Measurements from ENCODE around the gene PFKL.

The PFKL gene

GRCh38 chr21:44299458-44300261, at the start of gene PFKL:
TSS of gene PFKL (plus strand) at chr21:44300053. CDS start at chr21:44300106, 53 bp downstream.
- no peak for DNase-seq

GRCh38 chr21:44253832-44254710, 45.8 kb upstream of the PFKL start:
- DNase-seq: no peak

DNA sequence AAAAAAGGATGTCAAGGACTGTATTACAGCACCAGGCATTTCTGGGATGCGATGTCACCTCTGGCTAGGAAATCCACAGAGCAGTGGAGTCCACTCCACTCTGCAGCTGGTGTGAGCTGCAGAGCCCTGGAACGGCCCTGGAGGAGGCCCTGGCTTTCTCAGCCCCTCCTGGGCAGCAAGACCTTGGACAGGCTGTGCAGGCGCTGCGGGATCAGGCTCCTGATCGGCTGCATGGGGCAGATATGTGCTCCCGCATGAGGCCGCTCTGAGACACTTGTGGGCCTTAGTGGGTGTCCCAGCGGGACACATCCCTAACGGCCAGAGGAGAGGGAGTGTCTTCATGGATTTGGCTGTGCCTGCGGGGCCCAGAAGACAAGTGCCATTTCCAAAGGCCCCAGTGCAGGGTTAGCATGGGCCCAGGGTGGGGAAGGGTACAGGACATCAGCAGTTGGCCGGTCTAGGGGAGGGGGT, 44.3 kb upstream of the PFKL start:
- no peak for DNase-seq

DNA sequence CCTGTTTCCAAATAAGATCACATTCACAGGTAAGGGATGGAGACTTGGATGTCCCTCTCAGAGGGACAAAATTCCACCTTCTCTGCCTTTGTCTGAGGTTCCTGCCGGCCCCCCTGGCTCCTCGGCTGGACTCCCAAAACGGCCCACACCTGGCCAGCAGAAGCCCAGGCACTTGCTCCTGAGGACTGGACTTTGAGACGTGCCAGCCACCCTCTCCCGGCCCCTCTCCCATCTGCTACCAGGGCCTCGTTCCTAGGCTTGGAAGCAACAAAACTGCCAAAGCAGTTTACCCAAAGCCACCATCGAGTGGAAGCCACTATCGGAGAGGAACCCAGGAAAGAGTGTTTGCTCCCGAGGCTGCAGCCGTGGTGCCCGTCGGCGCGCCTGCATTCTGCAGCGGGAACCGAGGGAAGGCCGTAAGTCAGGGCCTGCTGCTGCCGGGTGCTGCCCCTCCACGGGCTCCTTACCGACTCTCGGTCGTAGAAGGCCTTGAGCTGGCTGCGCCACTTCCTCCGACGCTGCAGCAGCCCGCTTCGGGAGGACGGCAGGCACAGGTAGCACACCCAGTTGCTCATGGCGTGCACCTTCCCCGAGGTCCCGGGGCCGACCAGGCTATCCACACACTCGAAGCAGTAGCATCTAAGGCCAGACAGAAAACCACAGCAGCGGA, 41.7 kb upstream of the PFKL start:
- no peak for DNase-seq

DNA sequence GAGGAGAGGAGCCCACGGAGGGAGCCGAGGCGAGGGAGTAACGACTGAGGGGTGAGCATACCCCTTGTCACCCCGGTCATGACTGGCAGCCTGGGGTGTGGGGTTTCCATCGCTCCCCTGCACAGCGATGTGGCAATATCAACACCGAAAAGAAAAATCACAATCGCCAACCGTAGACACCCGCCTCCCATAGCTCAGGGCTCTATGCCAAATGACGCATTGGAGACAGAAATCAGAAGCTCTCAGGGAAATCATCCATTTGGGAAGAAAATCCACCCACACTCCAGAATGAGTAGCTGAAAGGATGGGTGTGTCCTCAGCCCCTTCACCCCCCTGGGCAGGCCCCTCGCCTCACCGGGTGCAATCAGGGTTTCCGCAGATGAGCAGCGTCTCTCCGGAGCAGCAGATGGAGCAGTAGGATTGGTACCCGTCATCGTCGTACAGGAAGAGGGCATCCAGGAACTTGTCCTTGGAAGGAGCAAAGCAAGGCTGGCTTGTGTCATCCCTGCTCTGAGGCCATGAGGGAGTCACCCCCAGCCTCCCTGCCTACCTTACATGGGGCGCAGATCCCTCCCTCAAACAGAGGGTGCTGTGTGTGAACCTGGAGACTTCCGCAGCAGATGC, 40.7 kb upstream of the PFKL start:
- no peak for DNase-seq

DNA sequence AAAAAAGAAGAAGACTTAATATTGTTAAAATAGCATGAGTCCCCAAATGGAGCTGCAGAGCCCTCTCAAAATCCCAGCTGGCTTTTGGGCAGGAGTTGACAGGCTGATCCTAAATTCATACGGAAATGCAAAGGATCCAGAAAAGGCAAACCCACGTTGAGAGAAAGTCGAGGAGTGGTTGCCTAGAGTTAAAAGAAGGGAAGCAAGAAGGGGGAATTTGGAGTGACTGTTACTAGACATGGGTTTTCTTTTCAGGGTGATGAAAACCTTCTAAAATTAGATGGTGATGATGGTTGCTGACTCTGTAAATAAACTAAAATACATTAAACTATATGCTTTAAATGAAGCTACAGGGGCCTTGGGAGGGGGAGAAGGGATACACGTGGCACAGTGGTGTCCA, 39.8 kb upstream of the PFKL start:
- DNase-seq: no peak

DNA sequence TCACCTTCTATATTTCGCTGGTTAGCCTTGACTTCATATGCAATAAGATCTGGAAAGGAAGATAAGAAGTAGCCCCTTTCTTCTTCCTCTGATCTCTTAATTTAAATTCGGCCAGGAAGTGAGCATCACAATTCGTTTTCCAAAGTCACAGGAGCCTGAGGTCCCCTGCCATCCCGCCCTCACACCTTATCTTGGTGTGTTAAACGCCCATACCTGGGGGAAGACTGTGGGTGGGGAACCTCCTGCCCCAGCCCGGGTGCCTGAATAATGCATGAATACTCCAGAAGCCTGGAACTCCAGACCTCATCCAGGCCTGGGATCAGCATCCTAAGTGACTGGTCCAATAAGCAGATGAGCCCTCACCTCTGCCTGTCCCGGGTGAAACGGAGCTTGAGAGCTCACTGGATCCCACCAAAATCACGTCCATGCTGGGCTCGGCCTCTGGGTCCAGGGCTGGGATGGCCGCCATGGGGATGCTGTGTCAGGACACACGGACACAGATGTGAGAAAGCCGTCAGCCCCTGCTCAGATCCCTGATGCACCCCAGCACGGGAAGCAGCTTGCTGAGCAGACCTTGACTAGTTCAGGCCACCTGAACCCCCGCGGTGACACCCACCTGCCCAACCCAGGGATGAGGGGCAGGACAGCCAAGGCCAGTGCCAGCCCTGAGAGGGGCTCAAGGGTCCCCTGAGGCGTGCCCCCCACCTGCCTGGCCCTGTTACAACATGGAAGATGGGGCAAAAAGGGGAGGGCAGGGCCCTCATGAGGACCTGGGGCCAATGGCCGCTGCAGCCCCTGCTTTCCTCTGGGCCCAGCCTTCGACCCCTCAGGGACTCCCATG, 38.8 kb upstream of the PFKL start:
- DNase-seq: no peak

GRCh38 chr21:44261675-44262295, 38.1 kb upstream of the PFKL start, which contains the start of gene DNMT3L:
TSS of gene DNMT3L (minus strand) at chr21:44261897. CDS start at chr21:44261259, 638 bp downstream.
- DNase-seq: no peak

- DNase-seq: no peak
Measured at GRCh38 chr21:44262338-44263056, 37.4 kb upstream of the PFKL start.

DNA sequence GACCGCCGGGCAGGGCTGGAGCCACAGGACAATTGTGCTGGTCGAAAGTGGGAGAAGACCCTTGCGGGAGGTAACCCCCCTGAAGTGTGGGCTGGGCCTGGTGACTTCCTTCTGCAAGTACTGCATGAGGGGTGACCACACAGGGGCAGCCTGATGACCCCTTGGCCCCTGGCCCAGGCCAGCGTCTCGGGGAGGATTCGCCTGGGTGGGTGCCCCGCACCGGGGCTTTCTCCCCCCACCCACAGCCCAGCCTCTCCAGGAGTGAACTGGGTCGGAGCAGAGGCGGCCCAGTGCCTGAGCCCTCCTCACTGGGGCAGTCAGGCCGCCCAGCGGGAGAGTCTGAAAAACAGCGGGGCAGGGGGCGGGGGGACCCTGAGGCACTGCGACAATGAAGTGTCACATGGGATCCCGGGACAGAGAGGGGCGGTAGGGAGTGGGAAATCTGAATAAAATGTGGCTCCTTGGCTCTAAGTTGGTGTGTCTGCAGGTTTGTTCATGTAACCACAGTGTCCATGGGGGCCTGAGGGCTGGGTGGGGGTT, 36.6 kb upstream of the PFKL start:
- no peak for DNase-seq

DNA sequence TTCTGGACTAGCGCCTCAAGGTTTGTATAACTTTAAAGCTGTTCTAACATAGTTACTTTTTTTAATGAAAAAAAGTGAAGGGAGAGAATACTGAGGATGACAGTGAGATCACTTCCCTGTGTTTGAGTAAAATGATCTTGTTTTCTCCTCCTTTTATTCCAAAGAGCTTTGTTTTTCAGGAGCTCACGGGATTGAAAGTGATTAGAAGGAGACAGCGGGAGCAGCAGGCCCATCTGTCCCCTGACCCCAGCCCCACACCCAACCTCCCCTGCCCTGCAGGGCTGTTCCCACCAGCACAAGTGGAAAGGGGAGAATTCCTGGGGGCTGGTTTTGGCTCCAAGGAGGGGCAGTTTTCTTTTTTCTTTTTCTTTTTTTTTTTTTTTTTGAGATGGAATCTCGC, 36.1 kb upstream of the PFKL start:
- DNase-seq: no peak

DNA sequence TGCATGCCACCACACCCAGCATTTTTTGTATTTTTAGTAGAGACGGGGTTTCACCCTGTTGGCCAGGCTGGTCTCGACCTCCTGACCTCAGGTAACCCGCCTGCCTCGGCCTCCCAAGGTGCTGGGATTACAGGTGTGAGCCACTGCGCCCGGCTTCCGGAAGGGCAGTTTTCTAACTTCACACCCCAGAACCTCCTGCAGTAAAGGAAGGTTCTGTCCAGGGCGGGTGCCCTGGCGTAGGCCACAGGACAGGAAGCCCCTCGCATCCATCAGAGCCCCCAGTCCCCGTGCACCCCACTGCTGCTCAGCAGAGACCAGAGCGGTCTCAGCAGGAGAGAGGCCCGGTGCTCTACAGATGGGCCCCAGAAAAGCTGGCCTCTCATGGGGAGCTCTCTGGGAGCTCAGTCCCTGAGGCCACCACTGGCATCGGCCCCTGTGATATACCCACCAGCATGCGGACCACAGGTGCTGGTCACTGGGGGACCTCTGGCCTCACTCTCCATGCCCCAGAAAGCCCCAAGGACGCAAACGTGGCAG, 34.1 kb upstream of the PFKL start:
- no peak for DNase-seq

DNA sequence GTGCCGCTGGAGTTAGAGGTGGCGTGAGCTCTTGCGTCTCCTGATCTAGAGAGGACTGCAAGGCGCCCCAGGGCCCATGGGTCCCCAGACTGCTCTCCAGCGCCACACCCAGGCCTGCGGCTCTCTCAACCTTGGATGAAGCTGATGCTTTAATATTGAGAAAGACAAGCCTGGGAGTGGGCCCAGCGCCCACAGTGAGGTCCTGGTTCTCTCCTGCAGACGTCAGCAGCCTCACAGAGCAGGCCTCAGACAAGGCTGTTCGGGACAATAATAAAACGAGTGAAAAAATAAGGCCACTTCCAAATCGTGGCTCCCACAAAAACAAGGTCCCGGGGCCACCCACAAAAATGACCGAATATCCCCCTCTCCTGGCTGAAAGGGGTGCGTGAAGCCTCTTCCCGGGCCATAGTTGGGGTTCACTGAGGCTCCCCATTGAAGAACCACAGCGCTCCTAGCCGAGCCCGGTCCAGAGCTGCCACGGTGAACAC, 32.2 kb upstream of the PFKL start:
- no peak for DNase-seq

DNA sequence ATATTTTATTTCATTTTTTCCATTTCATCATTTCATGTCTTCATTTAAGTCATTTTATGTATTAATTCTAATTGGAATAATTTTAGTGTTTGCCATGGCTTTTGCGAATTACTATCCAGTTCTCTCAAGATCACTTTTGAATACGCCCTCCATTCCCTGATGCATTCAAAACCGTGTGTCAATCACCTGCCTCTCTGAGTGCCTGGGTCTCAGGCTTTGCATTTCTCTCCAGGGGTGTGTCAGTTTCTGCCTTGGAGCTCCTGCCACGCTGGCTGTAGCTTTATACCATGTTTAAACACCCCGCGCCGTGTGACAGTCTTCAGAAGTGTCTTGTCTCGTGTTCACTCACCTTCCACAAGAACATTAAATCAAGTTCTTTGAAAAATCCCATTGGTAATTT, 30.8 kb upstream of the PFKL start:
- DNase-seq: no peak

GRCh38 chr21:44271558-44272283, 28.1 kb upstream of the PFKL start:
- no peak for DNase-seq

DNA sequence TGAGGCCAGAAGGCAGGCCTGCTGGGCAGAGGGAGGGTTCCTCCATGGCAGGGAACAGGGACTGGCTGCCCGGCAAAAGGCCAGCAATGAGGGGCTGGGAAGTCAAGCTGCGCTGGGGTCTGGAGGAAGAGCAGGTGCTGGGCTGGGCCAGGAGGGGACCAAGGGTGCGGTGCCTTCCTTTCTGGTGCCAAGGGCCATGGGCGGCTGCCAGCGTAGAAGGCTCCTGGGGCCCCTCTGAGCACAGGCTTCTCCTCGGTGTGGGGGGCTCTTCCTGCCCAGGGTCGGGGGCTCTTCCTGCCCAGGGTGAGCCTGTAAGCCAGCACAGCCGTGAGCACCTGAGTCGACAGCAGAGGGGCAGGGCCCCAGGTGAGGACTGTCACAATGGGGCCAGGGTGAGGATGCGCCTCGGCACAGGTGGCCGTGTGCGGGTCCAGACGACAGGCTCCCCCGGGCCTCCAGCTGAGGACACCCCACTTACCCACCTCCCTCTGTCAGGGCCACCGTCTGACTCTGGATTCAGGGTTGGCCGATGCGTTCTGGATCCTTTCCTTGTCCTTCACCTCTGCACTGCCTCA, 27.5 kb upstream of the PFKL start:
- DNase-seq: no peak

- DNase-seq: no peak
Measured at GRCh38 chr21:44273046-44273445, 26.8 kb upstream of the PFKL start.

DNA sequence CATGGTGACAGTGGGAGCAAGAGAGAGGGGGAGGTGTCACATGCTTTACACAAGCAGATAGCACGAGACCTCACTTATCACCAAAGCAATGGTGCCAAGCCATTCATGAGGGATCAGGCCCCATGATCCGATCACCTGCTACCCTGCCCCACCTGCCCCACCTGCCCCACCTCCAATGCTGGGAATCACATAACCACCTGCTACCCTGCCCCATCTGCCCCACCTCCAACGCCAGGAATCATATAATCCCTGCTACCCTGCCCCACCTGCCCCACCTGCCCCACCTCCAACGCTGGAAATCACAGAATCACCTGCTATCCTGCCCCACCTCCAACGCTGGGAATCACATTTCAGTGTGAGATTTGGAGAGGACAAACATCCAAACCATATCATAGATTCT, 24.8 kb upstream of the PFKL start:
- DNase-seq: no peak

Data from cerebellar nuclear complex (tissue), 1 donor.